Neural crest cell (in vitro differentiated cells): ENCODE measurements around the gene LDB2. TPM values are rescaled to one million over a fixed set of nuclear protein-coding genes. Genes with fewer than 3 reads are reported as not detected.

Source experiments
- DNase-seq: peaks from one replicate; pipeline ENCODE4 v3.0.0; 2021; ENCODE audit warnings: low read depth, mixed read lengths, low spot score
- H3K27ac Mint-ChIP-seq: one replicate; pipeline ENCODE4 v1.8.0; 2021; ENCODE audit warnings: mild to moderate bottlenecking, mixed read lengths; ENCODE audit not compliant: unreplicated experiment
- H3K27me3 Mint-ChIP-seq: 2 replicates; pipeline ENCODE4 v1.8.0; 2021; ENCODE audit warnings: low read depth, mild to moderate bottlenecking, mixed read lengths
- H3K36me3 Mint-ChIP-seq: 2 replicates; pipeline ENCODE4 v1.8.0; 2021; ENCODE audit warnings: low read depth, mild to moderate bottlenecking, mixed read lengths
- H3K4me1 Mint-ChIP-seq: 2 replicates; pipeline ENCODE4 v1.8.0; 2021; ENCODE audit warnings: mixed read lengths
- H3K4me3 Mint-ChIP-seq: one replicate; pipeline ENCODE4 v1.8.0; 2021; ENCODE audit warnings: mild to moderate bottlenecking, mixed read lengths
- H3K9me3 Mint-ChIP-seq: 2 replicates; pipeline ENCODE4 v1.8.0; 2021; ENCODE audit warnings: mixed read lengths
- CTCF ChIP-seq: fragments of 200-600 bp; sonication (generic); conservative IDR thresholded peaks from 2 replicates; pipeline ENCODE4 v1.5.0; 2021; ENCODE audit warnings: antibody characterized with exemption, mild to moderate bottlenecking
- total RNA-seq: library from RNA; stranded (reverse); gene quantifications from 2 replicates; pipeline ENCODE4 v1.2.1, GENCODE V29; 2021

LDB2 gene
- total RNA-seq, 1 donor from 2014 or later, result 12.7 TPM

GRCh38 chr4:16722416-16722815 lies 176.0 kb downstream of the LDB2 start:
- TF ChIP-seq CTCF, result no peak
- H3K27ac Mint-ChIP-seq, result no peak overlapping the region
- no peak overlapping the region for H3K4me3 Mint-ChIP-seq
- DNase-seq, result no peak
- peaks cover 8% of the 10 kb centered on the region for H3K9me3 Mint-ChIP-seq
- H3K4me1 Mint-ChIP-seq, result no peaks in the 10 kb centered on the region
- H3K27me3 Mint-ChIP-seq, result no peaks in the 10 kb centered on the region
- peaks cover 3% of the 10 kb centered on the region for H3K36me3 Mint-ChIP-seq

GRCh38 chr4:16721613-16722291 lies 176.7 kb downstream of the LDB2 start:
- Mint-ChIP-seq H3K27me3 (no peaks in the 10 kb centered on the region), H3K27ac (no peak overlapping the region), H3K36me3 (peaks cover 3% of the 10 kb centered on the region), H3K4me3 (no peak overlapping the region), H3K4me1 (no peaks in the 10 kb centered on the region), H3K9me3 (peaks cover 8% of the 10 kb centered on the region)
- TF ChIP-seq CTCF, result no peak
- DNase-seq, result no peak

DNA sequence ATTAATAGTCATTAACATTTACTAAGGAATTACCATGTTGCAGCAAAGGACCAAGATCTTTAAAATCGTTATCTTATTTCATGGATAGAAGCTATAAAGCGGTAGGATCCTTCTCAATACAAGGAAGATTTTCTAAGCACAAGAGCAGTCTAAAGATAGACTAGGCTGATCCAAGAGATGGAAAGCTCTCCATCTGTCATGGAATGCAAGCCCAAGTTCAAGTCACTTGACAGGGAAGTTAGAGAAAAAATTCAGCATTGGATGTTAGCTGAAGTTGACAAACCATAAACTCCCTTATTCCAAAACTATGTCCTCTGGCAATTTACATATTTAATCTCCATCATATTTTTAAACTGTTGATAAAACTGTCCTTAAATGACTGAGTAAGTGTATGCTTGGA lies 177.7 kb downstream of the LDB2 start:
- no peaks in the 10 kb centered on the region for H3K4me1 Mint-ChIP-seq
- no peaks in the 10 kb centered on the region for H3K27me3 Mint-ChIP-seq
- H3K9me3 Mint-ChIP-seq, result peaks cover 8% of the 10 kb centered on the region
- no peak overlapping the region for H3K4me3 Mint-ChIP-seq
- H3K36me3 Mint-ChIP-seq, result peaks cover 3% of the 10 kb centered on the region
- H3K27ac Mint-ChIP-seq, result no peak overlapping the region
- no peak for DNase-seq
- TF ChIP-seq CTCF, result no peak

DNA sequence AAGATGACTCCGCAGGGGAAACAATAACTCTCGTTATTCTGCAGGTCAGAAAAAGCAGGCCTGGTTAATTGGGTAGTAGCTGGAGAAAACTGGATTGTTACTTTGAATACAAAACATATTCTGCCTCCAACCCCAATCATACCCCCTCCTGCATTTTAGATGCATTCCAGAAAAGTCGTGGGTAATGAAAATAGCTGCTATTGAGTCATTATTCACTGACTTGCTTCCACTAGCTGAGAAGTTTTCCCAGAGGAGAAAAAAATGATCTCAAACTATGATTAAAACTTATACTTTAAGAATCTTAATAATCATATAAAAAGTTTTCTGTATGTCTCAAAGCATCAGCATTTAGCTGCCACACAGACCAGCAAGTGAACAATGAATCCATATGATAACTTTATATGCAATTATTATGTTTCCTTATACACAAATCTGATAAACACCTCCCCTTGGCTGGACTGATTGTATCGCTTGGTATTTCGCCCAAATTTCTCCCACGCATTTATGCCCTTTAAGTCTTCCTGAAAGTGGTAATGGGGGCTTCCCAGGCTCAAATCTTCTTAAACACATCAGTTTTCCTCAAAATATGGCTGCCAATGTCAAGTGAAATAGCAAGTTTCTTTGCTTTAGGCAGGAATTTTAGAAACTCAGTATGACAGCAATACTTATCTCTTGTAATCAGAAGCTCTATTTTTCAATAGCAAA lies 181.0 kb downstream of the LDB2 start:
- H3K4me1 Mint-ChIP-seq, result no peaks in the 10 kb centered on the region
- no peak overlapping the region for H3K27ac Mint-ChIP-seq
- no peak for DNase-seq
- H3K4me3 Mint-ChIP-seq, result no peak overlapping the region
- TF ChIP-seq CTCF, result no peak
- H3K9me3 Mint-ChIP-seq, result peaks cover 3% of the 10 kb centered on the region
- no peaks in the 10 kb centered on the region for H3K27me3 Mint-ChIP-seq
- H3K36me3 Mint-ChIP-seq, result no peaks in the 10 kb centered on the region

DNA sequence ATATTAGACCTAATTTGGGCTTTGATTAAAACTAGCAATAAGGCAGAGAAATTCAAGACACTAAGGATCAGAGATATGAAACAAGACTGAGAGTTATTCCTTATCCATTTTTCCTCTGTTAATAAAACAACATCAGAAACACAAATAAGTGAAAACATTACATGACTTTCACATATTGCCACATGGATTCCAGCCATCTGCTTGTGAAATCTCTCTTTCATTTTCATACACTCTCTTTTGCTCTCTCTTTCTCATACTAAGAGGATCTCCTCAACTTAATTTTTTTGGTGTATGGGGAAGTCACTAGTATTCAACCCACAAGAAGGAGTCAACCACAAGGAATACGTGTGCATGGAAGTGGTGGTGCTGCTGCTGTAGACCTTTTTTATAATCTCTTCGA lies 183.0 kb downstream of the LDB2 start:
- no peak overlapping the region for H3K4me3 Mint-ChIP-seq
- H3K27ac Mint-ChIP-seq, result no peak overlapping the region
- H3K27me3 Mint-ChIP-seq, result no peaks in the 10 kb centered on the region
- H3K4me1 Mint-ChIP-seq, result peaks cover 9% of the 10 kb centered on the region
- DNase-seq, result no peak
- no peaks in the 10 kb centered on the region for H3K36me3 Mint-ChIP-seq
- no peak for TF ChIP-seq CTCF
- peaks cover 3% of the 10 kb centered on the region for H3K9me3 Mint-ChIP-seq
